ENCODE results near the gene TRAPPC12.
"Not testable (repeated sequence)": the region's sequence is repeated elsewhere in the genome, so short reads cannot be mapped to it uniquely, and the experiment has no call there.

TRAPPC12 gene

GRCh38 chr2:3491306-3491705 is 111.8 kb downstream of the TRAPPC12 start:
- Histone ChIP-seq H3K27ac (ENCODE audit: low read depth, low read length) (no peak overlapping the region), H3F3A (ENCODE audit: control insufficient read depth, insufficient read depth) (no peaks in the 10 kb centered on the region), H3K36me3 (ENCODE audit: control insufficient read depth, low read length) (no peaks in the 10 kb centered on the region), H3K27me3 (ENCODE audit: control insufficient read depth, low read length) (no peaks in the 10 kb centered on the region), H3K79me2 (ENCODE audit: control insufficient read depth, low read length) (no peaks in the 10 kb centered on the region), H3K4me1 (ENCODE audit: control insufficient read depth, low read length) (peaks cover 6% of the 10 kb centered on the region), H4K20me1 (ENCODE audit: control insufficient read depth, insufficient read depth, low read depth, low read length) (no peaks in the 10 kb centered on the region), H3K9me2 (replicated peaks; ENCODE audit: control insufficient read depth, low read length) (no peaks in the 10 kb centered on the region), H3K9me3 (ENCODE audit: control insufficient read depth, insufficient read depth, low read length) (no peaks in the 10 kb centered on the region), H3K4me3 (ENCODE audit: low read length) (no peak overlapping the region), H3K4me2 (ENCODE audit: low read length) (no peak overlapping the region)
- TF ChIP-seq CTCF (IDR thresholded peaks at IDR 0.05; ENCODE audit: low read depth, low read length, poor library complexity, severe bottlenecking), result no peak

GRCh38 chr2:3491716-3492474 is 112.4 kb downstream of the TRAPPC12 start:
- Histone ChIP-seq H3K9me2 (replicated peaks; ENCODE audit: control insufficient read depth, low read length) (no peaks in the 10 kb centered on the region), H3K9me3 (ENCODE audit: control insufficient read depth, insufficient read depth, low read length) (no peaks in the 10 kb centered on the region), H3K27ac (ENCODE audit: low read depth, low read length) (no peak overlapping the region), H3K4me3 (ENCODE audit: low read length) (no peak overlapping the region), H3K79me2 (ENCODE audit: control insufficient read depth, low read length) (no peaks in the 10 kb centered on the region), H3K4me2 (ENCODE audit: low read length) (no peak overlapping the region), H3F3A (ENCODE audit: control insufficient read depth, insufficient read depth) (no peaks in the 10 kb centered on the region), H4K20me1 (ENCODE audit: control insufficient read depth, insufficient read depth, low read depth, low read length) (no peaks in the 10 kb centered on the region), H3K27me3 (ENCODE audit: control insufficient read depth, low read length) (no peaks in the 10 kb centered on the region), H3K4me1 (ENCODE audit: control insufficient read depth, low read length) (peaks cover 6% of the 10 kb centered on the region), H3K36me3 (ENCODE audit: control insufficient read depth, low read length) (no peaks in the 10 kb centered on the region; the same call in 1 of the 2 replicates)
- TF ChIP-seq CTCF (IDR thresholded peaks at IDR 0.05; ENCODE audit: low read depth, low read length, poor library complexity, severe bottlenecking) (no peak), EZH2phosphoT487 (IDR thresholded peaks at IDR 0.05; ENCODE audit: borderline replicate concordance, low read length) (no peak)

GRCh38 chr2:3492475-3492787 is 112.9 kb downstream of the TRAPPC12 start:
- not testable (repeated sequence) for H3K4me1 ChIP-seq (ENCODE audit: control insufficient read depth, low read length); H3K36me3 ChIP-seq (ENCODE audit: control insufficient read depth, low read length); H3F3A ChIP-seq (ENCODE audit: control insufficient read depth, insufficient read depth); H3K27me3 ChIP-seq (ENCODE audit: control insufficient read depth, low read length); H3K4me2 ChIP-seq (ENCODE audit: low read length); H3K9me2 ChIP-seq (replicated peaks; ENCODE audit: control insufficient read depth, low read length); H3K79me2 ChIP-seq (ENCODE audit: control insufficient read depth, low read length); H4K20me1 ChIP-seq (ENCODE audit: control insufficient read depth, insufficient read depth, low read depth, low read length); H3K27ac ChIP-seq (ENCODE audit: low read depth, low read length); H3K9me3 ChIP-seq (ENCODE audit: control insufficient read depth, insufficient read depth, low read length); H3K4me3 ChIP-seq (ENCODE audit: low read length)

- Histone ChIP-seq H3K36me3 (ENCODE audit: control insufficient read depth, low read length) (peaks cover 6% of the 10 kb centered on the region; the same call in 1 of the 2 replicates), H3K9me2 (replicated peaks; ENCODE audit: control insufficient read depth, low read length) (no peaks in the 10 kb centered on the region), H3F3A (ENCODE audit: control insufficient read depth, insufficient read depth) (no peaks in the 10 kb centered on the region), H3K79me2 (ENCODE audit: control insufficient read depth, low read length) (no peaks in the 10 kb centered on the region), H3K4me1 (ENCODE audit: control insufficient read depth, low read length) (peaks cover 6% of the 10 kb centered on the region), H3K9me3 (ENCODE audit: control insufficient read depth, insufficient read depth, low read length) (no peaks in the 10 kb centered on the region), H4K20me1 (ENCODE audit: control insufficient read depth, insufficient read depth, low read depth, low read length) (no peaks in the 10 kb centered on the region), H3K27ac (ENCODE audit: low read depth, low read length) (no peak overlapping the region), H3K4me3 (ENCODE audit: low read length) (no peak overlapping the region), H3K27me3 (ENCODE audit: control insufficient read depth, low read length) (no peaks in the 10 kb centered on the region), H3K4me2 (ENCODE audit: low read length) (no peak overlapping the region)
- TF ChIP-seq CTCF (IDR thresholded peaks at IDR 0.05; ENCODE audit: low read depth, low read length, poor library complexity, severe bottlenecking) (no peak), EZH2phosphoT487 (IDR thresholded peaks at IDR 0.05; ENCODE audit: borderline replicate concordance, low read length) (no peak)
Measured at GRCh38 chr2:3492951-3493614, 113.6 kb downstream of the TRAPPC12 start.
